NCI-H2171 treated with DMSO at 0.1 percent for 48 hours (cell line): Measurements from ENCODE around the gene SLC25A34.

ENCODE experiments used
- DNase-seq: peaks from one replicate; lab custom pipeline; 2025; lab: John Stamatoyannopoulos, UW

The SLC25A34 gene

GRCh38 chr1:15733218-15733725 is 2.8 kb upstream of the SLC25A34 start:
- DNase-seq: no peak

GRCh38 chr1:15733726-15734226 is 2.3 kb upstream of the SLC25A34 start:
- no peak for DNase-seq

DNA sequence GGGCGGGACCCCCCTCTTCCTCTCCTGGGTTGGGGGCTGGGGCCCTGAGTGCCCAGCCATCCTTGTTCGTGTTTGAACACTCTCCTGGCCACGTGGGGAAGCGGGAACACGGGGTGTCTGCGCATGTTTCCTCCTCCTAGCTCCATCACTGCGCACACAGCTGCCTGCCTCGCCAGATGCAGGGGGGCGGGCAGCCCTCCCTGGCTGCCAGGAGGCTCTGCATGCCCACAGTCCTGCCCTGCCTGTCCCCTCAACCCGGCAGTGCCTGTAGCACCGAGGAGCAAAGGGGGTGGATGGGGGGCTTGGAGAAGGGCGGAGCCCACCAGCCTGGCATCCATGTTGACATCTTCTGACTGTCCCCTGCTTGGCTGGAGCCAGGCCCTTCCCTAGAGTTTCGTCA is 1.8 kb upstream of the SLC25A34 start:
- no peak for DNase-seq

DNA sequence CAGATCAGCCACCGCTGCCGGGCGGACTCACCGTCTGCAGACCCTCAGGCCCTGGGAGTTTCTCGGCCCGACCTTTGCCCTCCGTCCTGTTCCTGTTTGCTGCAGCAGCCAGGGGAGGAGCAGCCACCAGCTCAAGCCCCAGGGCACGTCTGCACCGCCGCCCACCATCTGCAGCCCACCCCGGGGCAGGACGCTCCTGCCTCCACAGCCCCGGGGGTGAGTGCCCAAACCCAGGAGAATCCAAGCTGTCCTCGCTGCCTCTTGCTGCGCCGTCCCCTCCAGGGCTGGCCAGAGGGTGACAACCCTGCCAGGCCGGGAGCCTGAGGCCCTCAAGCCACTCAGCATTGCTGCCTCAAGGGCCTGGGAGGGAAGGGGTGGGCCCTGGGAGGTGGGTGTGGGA is 1.2 kb upstream of the SLC25A34 start:
- no peak for DNase-seq

GRCh38 chr1:15735304-15736037 is 587 bp upstream of the SLC25A34 start:
- peak; percentile 12 for DNase-seq

DNA sequence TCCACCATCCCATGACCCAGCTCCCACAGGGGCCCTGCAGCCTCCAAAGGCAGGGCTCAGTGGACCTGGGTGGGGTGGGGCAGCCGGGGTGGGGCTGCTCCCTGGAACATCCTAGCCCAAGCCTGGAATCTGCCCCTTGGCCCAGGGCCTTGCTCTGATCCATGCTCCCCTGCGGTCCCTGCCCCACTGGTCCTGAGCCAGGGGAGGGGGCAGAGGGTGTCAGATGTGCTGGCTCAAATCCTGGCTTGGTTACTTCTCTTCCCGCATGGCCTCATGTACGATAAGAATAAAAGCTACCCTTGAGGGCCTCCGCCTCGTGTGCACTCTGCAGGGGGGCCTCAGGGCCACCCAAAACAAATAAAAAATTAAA is 819 bp downstream of the SLC25A34 start:
- DNase-seq: no peak

- no peak for DNase-seq
Measured at GRCh38 chr1:15737324-15738319, 1.6 kb downstream of the SLC25A34 start.

DNA sequence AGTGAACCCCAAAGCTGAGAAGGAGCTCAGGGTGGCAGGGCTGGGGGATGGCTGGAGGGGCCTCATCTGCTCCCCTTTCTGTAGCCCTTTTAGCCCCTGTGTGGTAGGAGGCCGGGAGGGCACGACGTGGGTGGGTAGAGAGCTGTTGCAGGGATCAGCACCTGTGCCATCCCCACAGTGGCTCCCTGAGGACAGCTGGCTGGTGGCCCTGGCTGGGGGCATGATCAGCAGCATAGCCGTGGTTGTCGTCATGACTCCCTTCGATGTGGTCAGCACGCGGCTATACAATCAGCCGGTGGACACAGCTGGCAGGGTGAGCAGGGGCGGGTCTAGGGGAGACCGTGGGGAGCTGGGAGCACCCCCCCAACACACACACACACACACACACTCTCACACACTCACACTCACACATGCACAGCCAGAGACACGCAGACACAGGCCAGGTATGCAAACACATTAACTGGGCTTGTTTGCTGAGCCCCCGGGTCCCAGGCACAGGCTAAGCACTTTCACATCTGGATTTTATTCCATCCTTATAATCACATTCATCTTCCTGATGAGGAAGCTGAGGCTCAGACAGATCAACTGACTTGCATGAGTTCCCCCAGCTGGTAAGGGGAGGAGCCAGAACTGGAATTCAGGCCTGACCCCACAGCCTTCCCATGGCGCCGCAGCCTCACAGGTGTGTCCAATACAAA is 2.5 kb downstream of the SLC25A34 start:
- no peak for DNase-seq

- DNase-seq: no peak
Measured at GRCh38 chr1:15739259-15739658, 3.2 kb downstream of the SLC25A34 start.

- DNase-seq: no peak
Measured at GRCh38 chr1:15739745-15740144, 3.7 kb downstream of the SLC25A34 start.

DNA sequence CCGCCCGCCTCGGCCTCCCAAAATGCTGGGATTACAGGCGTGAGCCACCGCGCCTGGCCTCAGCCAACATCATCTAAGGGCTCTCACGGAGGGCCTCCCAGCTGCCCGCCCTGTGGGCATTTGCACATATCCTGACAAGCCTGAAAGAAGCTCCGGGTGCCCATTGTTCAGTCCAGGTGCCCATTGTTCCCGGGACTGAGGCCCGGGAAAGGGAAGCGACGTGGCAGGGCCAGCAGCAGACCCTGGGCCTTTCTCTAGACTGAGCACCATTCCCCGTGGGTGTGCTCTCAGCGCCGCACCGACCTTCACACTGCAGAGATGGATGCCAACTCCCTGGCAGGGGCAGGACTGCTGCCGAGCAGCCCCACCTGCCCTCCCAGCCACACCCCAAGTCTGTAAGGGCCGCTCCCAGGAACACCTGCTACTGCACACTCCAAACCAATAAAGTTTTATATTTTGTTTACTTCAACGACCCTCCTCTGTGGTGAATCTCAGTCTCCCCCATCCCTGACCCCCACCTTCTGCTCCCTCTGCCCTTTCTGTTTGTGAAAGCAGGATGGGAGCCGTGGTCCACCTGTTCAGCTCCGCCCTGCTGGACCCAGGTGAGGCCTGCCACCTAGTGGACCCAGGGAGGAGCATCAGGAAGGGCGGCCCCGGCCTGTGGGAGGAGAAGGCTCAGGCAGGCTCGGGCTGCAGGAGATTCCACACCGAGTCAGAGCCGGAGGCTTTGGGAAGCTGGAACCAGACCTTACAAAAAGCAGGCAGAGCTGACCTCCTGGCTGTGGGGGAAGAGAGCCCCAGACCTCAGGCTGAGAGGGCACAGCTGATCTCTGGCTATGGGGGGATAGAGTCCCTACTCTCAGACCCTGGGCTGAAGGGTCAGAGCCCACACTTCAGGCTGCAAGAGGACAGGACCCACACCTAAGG is 5.1 kb downstream of the SLC25A34 start:
- DNase-seq: peak; percentile 85

DNA sequence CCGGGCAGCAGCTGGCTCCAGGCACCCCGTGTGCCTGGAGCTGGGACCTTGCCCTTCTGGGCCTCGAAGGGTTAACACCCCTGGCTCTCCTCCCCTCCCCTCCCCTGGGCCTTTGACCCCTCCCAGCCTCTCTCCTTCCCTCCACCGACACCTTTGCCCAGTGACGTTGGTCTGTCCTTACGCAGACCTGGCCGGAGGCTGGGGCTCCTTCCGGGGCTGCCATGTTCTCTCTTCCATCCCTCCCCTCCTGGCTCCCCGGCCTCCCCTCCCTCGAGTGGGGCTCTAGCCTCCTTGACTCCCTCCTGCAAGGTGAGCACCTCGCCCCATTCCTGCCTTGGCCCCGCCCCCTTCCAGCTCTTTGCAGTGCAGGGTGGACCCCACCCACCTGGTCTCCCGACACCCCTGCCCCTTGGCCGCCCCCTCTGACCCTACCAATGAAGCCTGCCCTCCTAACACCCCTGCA is 6.3 kb downstream of the SLC25A34 start, which contains the start of gene TMEM82:
Gene TMEM82, plus strand, starts transcription at position 161 of the 463 bp plus-strand sequence. Its CDS starts 61 bp downstream, at position 222.
- DNase-seq: no peak

- DNase-seq: no peak
Measured at GRCh38 chr1:15744122-15744679, 8.1 kb downstream of the SLC25A34 start.

DNA sequence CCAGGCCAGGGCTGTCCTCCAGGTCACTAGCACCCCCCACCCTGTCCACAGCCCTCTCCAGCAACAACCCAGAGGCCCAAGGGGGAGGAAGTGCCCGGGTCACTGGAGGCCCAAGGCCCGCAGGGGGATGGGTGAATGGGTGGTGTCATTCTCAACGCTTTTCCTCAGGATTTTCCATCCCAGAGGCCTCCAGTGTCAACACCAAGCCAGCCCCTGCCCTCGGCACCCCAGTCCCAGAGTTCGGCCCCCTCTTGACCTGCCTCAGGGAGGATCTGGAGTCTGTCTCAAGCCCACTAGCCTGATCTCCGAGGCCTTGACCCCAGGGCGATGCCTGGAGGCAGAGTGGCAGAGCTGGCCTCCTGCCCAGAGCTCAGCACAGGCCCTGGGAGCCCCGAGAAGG is 11.3 kb downstream of the SLC25A34 start:
- no peak for DNase-seq

GRCh38 chr1:15748264-15748663 is 12.2 kb downstream of the SLC25A34 start:
- no peak for DNase-seq

DNA sequence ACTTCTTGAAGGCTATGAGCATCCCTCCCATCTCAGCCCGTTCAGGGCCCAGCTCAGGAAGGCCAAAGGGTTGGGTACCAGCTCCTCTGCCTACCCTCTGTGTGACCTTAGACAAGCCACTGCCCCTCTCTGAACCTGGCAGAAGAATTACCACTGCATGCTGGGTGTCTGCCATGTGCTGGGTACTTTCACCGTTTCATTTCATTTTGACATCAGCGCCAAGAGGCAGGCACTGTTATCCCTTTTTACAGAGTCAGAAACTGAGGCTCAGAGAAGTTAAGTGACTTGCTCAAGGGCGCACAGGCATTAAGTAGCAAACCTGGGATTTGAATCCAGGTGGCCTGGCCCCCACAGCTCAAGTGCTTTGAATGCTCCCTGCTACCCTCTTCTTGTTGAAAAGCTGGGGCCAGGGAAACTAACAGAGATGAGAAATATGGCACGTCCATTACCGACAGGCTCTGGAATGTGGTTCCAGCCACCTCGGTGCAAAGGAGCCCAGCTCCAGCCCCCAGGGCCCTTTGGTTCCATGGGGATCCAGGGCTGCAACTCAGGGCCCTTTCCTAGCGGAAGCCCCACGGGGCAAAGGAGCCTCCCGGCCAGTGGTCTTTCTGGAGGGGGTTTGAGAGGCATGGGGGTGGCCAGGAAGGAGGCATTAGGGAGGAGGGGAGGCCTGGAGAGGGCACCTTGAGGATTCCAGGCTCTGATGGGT is 12.8 kb downstream of the SLC25A34 start:
- DNase-seq: no peak

DNA sequence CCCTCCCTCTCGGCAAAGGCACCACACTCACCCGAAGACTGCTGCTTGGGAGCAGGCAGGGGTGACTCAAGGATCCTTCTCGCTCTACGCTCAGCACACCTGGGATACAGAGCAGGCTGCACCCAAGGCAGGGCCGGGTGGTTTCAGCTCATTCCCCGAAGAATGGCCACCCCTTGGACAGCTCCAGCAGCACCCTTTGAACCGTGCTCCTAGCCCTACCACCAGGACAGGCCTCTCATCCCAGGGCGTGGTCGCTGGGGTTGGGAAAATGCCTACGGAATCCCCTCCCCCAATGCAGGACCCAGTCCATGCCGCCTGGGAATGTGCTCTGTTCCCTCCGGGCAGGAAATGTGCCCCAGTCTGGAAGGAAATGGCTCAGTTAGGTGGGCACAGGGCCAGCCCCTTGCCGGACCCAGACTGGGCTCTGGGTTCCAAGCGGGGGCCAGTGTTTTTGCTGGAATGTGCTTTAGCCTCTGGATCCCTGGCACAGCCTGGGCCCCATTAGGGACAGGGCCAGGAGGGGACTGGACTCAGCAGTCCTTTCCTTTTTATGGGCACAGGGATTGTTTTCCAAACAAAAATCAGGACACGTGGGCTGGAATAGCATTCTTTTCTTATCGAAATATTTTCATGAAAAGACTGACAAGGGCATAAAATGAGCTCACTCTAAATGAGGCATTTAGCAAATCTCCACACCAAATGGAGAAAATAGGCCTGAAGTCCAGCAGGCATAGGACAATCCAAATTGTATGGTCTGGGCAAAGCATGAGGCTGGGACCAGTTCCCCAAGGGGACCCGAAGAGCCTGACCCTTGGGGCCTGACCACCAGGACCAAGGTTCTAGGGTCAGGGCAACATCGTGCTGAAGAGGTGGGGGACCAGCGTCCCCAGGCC is 13.6 kb downstream of the SLC25A34 start:
- no peak for DNase-seq

- DNase-seq: no peak
Measured at GRCh38 chr1:15750924-15751323, 14.9 kb downstream of the SLC25A34 start.

GRCh38 chr1:15751717-15752116 is 15.7 kb downstream of the SLC25A34 start:
- no peak for DNase-seq
